SK-N-SH (cell line): Measurements from ENCODE around the gene COL20A1.

Experiments
- CTCF ChIP-seq: fragments of 200-600 bp; sonication (generic); IDR thresholded peaks from 2 replicates; pipeline ENCODE4 v1.6.1; 2017; ENCODE audit warnings: antibody characterized with exemption, mild to moderate bottlenecking, moderate library complexity
- FOXJ3 ChIP-seq: sonication (generic); formaldehyde crosslinking; IDR thresholded peaks from 2 replicates; pipeline ENCODE4 v1.5.1; 2020; ENCODE audit warnings: mild to moderate bottlenecking, missing genetic modification reagents
- GABPA ChIP-seq: IDR thresholded peaks from 2 replicates; pipeline ENCODE4 v1.4.0; 2012; ENCODE audit warnings: low read depth, mild to moderate bottlenecking
- NRF1 ChIP-seq: IDR thresholded peaks from 2 replicates; pipeline ENCODE4 v1.6.1; 2012; ENCODE audit warnings: low read depth, mild to moderate bottlenecking, low read length
- POLR2AphosphoS5 ChIP-seq: IDR thresholded peaks from 2 replicates; pipeline ENCODE4 v1.6.1; 2012; ENCODE audit warnings: low read depth, low read length
- REST ChIP-seq: IDR thresholded peaks from 2 replicates; pipeline ENCODE4 v1.6.1; 2012; ENCODE audit warnings: mild to moderate bottlenecking, low read depth, low read length, moderate library complexity
- RFX5 ChIP-seq: IDR thresholded peaks from 2 replicates; pipeline ENCODE4 v1.6.1; 2012; ENCODE audit warnings: mild to moderate bottlenecking, improper control_type of control experiment, low read length
- TAF1 ChIP-seq: IDR thresholded peaks from 2 replicates; pipeline ENCODE4 v1.6.1; 2012; ENCODE audit warnings: low read depth, mild to moderate bottlenecking, low read length, moderate library complexity, borderline replicate concordance
- USF2 ChIP-seq: fragments of 150-350 bp; IDR thresholded peaks from 2 replicates; pipeline ENCODE4 v1.6.1; 2017; ENCODE audit warnings: antibody characterized with exemption, low read length, low read depth, borderline replicate concordance
- TF ChIP-seq, protein P1 (sequence below): IDR thresholded peaks from 2 replicates; pipeline ENCODE4 v1.4.0; 2012; ENCODE audit warnings: low read depth

DNA sequence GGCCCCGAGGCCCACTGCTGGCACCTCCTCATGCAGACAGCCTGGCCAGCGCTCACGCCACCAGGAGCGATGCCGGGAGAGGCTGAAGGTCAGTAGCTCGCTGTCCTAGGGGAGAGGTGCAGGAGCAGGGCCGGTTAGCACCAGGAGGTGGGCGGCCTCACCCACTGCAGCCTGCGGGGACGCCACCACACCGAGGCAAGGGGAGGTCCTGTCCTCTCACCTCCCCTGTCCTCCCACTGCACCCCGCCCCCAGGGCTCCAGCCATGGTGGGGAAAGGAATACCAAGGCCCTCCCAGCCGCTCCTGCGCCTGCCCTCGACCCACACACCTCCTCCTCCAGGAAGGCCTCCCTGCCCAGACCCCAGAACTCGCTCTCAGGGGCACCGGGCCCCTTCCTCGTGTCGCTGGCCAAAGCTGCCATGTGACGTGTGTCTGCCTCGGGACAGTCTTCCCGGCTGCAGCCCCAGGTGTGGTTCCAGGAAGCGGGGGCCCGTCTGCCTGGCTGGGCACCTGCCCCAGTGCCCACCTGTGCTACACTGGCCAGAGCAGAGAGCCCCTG is 45.2 kb upstream of the COL20A1 start:
- no peak for TF ChIP-seq REST
- TF ChIP-seq CTCF = no peak
- no peak for TF ChIP-seq USF2
- TF ChIP-seq RFX5 = no peak
- no peak for TF ChIP-seq TAF1
- TF ChIP-seq POLR2AphosphoS5 = no peak
- TF ChIP-seq NRF1 = no peak
- no peak for TF ChIP-seq FOXJ3 (CRISPR knock-in tag)
- TF ChIP-seq, protein P1, sequence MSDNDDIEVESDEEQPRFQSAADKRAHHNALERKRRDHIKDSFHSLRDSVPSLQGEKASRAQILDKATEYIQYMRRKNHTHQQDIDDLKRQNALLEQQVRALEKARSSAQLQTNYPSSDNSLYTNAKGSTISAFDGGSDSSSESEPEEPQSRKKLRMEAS = no peak
- no peak for TF ChIP-seq GABPA
